COLO829 (cell line): ENCODE results near the gene CDK4.
"Not testable (repeated sequence)": the region's sequence is repeated elsewhere in the genome, so short reads cannot be mapped to it uniquely, and the experiment has no call there.

Experiments
- DNase-seq: peaks from one replicate; pipeline ENCODE4 v3.0.0; 2012; ENCODE audit warnings: low spot score

CDK4 gene

DNA sequence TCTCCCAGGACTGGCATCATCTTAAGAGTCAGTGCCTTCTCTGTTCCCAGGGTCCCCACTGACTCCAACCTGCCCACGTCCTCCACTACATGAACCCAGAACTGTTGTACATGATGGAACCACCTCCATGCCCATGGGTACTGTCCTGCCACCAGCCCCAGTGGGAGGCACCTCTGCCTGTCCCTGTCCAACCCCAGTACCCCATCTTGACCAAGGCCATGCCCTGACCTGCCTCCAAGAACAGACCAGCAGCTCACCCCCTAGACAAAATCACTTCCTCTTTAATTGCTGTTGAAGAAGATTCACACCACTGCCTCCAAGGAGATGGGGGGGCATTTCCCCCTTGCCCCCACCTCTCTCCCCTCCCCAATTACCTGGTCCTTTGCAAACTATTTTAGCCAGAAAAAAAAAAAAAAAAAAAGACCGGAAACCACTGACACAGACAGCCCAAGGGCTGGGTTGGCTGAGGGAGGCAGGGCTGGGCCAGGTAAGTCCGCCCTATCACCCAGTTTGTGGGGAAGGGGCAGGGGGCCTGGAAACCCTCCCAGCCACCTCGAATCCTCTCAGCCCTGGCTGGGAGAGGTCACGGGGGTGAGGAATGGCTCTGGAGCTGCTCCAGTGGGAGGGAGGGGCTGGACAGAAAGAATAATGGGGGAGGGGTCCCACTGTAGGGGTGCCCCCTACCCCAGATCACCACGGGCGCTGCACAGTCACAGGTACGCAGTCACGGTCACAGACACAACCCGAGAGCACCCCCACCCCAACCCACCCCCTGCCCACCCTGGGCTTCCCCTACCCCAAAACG, 27.0 kb downstream of the CDK4 start:
- no peak for DNase-seq

DNA sequence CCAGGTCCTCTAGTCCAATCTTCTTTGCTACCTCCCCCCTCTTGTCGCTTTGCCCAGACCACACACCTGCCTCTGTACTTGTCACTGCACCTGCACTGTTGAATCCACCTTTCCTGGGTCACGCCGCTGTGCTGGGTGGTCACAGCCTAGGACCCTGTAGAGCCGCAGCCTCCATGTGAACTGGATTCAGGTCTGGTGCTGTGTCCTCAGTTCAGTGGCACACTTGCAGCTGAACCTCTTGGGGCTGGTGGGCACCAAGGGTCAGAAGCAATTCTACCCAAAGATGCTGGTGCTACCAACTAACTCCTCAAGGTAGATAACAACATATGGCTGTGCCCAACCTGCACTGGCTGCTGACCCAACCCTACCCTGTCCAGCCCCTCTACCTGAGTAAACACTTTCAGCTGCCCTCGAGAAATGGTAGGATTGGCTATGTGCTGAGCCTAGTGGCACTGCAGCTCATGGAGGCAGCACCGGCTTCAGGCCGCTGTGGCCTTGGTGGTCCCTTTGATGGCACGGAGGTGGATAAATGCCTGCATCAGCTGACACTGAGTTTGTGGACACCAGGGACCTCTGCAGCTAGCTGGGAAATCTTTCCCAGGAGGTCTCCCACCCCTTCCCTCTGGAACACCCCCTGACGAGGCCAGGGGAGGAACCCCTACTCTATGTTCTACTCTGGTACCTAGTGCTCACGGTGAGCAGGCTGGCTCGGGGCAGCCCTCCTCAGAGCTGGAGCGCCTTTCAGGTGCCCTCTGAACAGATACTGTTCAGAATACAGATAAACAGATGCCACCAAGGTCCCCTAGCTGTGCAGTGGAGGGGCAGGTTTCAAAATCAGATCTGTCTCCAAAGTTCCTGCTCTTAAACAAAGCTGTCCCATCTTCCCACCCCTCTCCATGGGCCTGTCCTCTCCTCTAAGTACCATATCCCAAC, 27.8 kb downstream of the CDK4 start:
- DNase-seq, result no peak

DNA sequence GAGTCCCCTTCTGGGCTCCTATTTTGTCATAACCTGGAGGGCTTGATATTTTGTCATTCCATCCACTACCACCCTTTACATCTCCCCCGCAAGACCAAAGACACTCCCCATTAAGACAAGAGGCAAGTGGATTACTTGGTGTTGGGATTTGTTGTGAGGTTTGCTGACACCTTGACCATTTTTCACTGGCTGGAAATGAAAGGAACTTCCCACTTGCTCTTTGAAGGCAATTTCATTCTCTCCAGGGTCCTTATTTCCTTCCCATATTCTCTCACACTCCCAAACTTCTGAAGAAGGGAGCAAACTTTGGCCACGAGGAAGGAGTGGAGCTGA, 28.5 kb downstream of the CDK4 start:
- DNase-seq, result no peak

DNA sequence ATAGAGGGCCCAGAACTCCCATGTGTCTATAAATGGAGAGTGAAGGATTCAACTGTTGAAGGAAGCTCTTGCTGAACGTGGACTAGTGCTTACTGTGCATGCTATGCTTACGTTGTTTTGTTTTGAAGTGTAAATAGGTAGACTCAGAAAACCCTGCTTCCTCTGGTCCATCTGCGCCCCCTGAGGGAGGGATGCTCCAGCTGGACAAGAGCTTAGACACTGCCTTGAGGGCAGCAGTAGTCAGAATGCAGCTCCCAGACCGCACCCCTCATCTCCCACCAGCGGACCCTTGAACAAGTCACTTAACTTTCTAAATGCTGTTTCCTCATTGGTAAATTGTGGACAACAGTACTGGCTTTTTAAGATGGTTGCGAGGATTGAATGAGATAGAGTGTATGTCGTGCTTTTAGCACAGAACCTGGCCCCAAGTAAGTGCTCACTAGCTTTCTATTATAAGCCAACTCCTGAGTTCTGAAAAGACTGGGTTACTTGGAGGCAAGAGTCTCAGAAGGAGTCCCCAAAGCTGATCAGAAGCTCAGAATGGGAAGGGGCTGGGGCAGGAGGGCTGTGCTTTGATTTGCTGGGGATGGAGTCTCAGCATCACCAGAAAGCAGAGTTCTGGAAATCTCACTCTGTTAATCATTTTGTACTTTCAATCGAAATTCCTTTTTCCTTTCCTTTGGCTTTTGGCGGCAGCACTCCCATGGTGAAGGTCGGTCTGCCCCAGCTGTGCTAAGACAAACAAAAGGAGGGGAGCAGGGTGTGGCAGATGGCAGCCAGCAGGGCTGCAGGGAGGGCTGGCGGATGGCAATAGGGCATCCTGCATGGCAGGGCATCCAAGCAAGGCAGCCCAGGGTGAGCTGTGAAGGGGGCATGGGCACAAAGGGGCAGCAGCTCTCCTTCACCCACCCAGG, 29.1 kb downstream of the CDK4 start:
- no peak for DNase-seq

DNA sequence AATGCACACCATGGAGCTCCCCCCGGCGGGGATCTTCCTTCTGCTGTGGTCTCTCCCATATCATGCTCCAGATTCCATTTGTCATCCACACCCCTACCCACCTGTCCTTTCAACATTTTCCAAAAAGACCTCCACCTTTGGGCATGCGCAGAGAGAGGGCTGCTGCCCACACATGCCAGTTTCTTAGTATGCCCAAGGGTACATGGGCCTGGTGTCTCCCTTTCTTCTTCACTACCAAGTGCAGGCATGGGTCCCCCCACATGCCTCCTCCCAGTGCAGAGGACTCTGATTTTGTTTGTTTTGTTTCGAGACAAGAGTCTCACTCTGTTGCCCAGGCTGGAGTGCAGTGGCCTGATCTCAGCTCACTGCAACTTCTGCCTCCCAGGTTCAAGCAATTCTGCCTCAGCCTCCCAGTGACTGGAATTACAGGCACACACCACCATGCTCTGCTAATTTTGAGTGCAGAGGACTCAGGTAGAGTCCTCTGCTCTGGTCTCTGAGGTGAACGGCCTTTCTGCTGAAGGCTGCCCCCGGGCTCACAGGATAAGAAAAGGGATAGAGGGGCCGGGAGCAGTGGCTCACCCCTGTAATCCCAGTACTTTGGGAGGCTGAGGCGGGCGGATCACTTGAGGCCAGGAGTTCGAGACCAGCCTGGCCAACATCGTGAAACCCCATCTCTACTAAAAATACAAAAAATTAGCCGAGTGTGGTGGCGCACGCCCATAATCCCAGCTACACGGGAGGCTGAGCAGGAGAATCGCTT, 30.1 kb downstream of the CDK4 start:
- not testable (repeated sequence) for DNase-seq

DNA sequence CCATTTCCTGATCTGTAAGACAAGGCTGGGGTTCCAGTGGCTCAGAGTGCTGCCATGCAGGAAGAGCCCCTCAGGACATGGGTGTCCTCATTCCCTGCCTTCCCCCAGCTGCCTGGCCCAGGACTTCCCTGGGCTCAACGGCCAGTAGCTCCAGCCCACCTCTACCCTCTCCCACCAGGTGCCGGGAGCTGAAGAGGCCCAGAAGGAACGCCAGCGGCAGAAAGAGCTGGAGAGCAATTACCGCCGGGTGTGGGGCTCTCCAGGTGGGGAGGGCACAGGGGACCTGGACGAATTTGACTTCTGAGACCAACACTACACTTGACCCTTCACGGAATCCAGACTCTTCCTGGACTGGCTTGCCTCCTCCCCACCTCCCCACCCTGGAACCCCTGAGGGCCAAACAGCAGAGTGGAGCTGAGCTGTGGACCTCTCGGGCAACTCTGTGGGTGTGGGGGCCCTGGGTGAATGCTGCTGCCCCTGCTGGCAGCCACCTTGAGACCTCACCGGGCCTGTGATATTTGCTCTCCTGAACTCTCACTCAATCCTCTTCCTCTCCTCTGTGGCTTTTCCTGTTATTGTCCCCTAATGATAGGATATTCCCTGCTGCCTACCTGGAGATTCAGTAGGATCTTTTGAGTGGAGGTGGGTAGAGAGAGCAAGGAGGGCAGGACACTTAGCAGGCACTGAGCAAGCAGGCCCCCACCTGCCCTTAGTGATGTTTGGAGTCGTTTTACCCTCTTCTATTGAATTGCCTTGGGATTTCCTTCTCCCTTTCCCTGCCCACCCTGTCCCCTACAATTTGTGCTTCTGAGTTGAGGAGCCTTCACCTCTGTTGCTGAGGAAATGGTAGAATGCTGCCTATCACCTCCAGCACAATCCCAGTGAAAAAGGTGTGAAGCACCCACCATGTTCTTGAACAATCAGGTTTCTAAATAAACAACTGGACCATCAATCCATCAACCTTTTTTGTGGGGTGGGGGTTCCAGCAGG, 31.2 kb downstream of the CDK4 start:
- DNase-seq, result no peak

DNA sequence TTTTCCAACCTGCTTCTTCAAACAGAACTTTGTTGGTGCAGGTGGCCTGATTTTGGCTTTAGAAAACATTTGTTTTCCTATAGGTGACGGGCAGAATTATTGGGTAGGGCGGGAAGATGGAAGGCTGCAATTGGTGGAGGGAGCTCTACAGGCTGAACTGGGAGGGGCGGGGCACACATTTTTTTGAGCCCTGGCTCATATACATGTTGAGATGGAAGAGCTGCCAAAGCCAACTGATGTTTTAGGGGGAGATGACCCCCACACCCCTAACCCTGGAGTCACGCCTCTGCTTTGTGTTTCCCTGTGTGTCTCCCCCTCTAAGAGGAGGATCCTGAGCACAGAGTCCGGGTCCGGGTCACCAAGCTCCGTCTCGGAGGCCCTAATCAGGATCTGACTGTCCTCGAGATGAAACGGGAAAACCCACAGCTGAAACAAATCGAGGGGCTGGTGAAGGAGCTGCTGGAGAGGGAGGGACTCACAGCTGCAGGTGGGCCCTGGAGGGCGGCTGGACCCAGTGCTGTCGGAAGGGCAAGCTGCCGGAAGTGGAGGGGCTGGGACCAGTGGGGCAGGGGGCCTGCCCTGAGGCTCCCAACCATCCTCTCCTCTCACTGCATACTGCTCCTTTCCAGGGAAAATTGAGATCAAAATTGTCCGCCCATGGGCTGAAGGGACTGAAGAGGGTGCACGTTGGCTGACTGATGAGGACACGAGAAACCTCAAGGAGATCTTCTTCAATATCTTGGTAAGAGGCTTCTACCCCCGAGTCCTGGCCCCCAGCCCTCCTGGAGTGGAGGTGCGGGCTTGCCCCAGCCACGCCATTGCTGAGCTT, 32.1 kb downstream of the CDK4 start:
- no peak for DNase-seq

DNA sequence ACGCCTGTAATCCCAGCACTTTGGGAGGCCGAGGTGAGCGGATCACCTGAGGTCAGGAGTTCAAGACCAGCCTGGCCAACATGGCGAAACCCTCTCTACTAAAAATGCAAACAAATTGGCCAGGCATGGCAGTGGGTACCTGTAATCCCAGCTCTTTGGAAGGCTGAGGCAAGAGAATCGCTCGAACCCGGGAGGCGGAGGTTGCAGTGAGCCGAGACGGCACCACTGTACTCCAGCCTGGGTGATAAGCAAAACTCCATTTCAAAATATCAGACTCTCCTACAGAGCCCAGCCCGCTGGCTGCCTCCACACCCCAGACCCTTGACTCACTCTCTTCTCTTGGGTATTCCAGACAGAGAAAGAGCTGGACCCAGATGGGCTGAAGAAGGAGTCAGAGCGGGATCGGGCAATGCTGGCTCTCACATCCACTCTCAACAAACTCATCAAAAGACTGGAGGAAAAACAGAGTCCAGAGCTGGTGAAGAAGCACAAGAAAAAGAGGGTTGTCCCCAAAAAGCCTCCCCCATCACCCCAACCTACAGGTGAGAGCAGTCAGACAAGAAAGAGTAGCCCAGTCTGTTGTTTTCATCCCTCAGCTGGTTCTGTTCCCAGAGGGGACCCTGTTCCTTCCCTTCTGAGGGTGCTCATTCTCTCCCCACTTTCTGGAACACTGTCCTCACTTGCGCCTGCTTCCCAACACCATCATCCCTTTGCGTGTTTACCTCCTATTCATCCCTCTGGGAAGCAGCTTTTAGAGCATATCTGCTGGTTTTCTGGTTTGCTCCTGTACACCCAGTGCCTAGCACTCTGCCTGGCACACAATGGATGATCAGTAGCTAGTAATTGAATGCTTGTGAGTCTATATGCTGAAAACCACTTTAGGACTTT, 33.2 kb downstream of the CDK4 start:
- DNase-seq, result no peak

DNA sequence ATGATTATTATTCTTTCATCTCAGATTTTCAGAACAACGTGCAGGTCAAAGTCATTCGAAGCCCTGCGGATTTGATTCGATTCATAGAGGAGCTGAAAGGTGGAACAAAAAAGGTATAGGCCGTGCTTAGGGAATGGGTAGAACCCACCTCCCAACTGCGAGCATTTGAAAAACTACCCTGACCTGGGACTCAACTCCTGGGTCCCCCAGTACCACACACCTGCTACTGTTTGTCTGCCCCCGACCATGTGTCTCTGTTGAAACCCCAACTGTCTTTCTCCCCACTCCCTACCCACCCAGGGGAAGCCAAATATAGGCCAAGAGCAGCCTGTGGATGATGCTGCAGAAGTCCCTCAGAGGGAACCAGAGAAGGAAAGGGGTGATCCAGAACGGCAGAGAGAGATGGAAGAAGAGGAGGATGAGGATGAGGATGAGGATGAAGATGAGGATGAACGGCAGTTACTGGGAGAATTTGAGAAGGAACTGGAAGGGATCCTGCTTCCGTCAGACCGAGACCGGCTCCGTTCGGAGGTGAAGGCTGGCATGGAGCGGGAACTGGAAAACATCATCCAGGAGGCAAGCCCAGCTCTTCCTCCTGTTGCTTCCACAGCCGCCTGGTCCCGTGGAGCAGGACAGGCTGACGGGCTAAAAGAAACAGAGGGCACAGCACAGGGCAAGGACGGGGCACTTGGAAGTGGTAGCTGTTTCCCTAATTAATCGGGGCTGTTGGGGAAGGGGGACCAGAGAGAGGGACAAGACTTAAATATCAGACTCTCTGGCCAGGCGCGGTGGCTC, 34.1 kb downstream of the CDK4 start:
- DNase-seq, result no peak

DNA sequence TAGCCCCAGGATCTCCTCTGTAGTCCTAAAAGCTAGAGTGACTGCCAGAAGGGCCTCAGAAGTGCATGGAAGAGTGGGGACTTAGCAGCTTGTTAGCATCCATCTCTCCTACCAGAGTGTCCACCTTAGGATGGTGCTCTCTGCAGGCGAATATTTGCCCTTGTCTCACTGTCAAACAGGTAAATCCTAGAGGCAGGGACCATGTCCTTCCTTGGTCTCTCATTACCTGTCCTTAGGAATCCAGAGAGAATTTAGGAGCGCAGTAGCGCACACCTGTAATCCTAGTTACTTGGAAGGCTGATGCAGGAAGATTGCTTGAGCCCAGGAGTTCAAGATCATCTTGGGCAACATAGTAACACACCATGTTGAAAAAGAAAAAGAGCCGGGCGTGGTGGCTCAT, 35.0 kb downstream of the CDK4 start:
- DNase-seq, result no peak

DNA sequence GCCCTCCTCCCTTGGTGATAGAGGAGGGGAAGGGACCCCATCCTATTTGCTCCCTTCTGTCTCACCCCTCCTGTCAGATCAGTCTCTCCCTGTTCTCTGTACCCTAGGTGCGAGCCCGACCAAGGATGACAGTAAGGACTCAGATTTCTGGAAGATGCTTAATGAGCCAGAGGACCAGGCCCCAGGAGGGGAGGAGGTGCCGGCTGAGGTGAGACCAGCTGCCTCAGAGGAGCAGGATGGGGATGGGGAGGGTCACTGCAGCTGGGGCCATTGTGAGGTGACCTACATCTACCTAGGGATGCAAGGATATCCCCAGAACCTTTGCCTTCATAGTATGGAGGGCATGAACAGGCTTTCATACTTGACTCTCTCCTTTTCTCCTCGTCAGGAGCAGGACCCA, 35.8 kb downstream of the CDK4 start:
- no peak for DNase-seq

DNA sequence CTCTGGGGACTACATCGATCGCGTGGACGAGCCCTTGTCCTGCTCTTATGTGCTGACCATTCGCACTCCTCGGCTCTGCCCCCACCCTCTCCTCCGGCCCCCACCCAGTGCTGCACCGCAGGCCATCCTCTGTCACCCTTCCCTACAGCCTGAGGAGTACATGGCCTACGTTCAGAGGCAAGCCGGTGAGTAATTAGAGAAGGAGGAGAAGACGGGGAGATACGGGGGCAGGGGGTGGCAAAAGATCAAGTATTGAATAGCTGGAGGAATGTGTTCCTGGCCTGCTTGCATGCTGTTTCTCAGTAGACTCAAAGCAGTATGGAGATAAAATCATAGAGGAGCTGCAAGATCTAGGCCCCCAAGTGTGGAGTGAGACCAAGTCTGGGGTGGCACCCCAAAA, 36.3 kb downstream of the CDK4 start:
- DNase-seq, result no peak

DNA sequence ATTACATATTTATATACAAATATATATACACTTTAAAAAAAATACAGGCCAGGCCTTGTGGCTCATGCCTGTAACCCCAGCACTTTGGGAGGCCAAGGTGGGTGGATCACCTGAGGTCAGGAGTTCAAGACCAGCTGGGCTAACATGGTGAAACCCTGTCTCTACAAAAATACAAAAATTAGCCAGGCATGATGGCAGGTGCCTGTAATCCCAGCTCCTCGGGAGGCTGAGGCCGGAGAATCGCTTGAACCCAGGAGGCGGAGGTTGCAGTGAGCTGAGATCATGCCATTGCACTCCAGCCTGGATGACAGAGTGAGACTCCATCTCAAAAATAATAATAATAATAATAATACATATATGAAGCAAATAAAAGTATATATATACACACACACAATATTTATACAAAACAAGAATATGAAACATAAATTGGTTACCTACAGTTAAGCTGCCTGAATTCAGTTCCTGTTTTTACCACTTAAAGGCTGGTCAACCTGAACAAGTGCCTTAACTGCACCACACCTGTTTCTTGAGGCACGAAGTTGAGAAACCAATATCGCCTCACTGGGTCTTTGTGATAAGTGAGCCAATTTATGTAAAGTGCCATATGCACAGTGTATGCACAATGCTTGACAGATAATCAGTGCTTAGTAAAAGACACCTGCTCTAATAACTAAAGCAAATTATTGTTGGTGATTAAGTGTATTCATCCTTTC, 36.9 kb downstream of the CDK4 start:
- DNase-seq, result not testable (repeated sequence)

DNA sequence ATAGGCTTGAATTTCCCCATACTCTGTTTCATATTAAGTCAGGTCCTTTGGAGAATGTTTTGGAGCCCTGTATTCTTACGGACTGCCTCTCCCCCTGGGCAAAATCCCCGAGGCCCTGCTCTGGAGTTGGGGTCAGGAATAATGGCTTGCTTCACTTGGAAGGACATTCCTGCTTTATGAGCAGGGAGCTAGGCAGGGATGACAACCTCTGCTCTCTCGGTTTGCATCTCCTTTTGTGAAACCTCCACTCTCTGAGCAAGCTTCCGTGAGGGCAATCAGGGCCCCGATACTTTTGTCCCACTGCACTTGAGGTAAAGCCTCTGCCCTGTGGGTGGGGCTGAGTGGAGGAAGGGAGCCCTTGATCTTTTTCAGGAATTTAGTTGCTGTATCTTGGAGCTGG, 38.9 kb downstream of the CDK4 start:
- no peak for DNase-seq

DNA sequence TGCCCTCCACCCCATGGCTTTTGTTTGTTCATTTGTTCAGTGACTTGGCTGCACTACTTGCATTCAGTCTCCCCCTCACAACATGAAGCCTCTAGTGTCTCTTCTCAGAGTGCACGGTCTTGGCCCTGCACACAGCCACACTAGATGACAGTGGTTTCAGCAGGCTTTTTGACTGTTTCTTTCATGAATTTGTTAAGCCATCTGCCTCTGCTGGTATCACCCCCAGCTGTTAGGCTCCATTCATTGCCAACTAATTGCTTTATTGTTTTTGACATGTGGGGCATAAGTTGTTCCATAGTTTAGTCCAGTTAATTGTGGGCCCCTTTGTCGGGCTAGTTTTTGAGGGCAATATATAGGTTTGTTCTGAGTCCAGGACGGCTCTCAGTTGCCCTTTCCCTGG, 39.4 kb downstream of the CDK4 start:
- DNase-seq, result no peak

DNA sequence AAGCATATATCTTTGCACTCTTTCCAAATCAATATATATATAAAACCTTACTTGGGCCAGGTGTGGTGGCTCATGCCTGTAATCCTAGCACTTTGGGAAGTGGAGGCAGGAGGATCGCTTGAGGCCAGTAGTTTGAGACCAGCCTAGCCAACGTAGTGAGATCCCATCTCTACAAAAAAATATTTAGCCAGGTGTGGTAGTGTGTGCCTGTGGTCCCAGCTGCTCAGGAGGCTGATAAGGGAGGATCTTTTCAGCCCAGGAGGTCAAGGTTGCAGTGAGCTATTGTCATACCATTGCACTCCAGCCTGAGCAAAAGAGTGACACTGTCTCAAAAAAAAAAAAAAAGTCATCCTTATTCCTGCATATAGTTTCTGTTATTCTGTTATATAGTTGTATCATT, 43.8 kb downstream of the CDK4 start:
- DNase-seq, result no peak

DNA sequence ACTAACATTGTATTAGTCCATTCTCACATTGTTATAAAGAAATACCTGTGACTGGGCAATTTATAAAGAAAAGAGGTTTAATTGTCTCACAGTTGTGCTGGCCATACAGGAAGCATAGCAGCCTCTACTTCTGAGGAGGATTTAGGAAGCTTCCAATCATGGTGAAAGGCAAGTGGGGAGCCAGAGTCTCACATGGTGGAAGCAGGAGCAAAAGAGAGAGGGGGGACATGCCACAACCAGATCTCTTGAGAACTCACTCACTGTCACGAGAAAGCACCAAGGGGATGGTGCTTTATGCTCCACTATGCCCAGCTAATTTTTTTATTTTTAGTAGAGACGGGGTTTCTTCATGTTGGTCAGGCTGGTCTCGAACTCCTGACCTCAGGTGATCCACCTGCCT, 44.9 kb downstream of the CDK4 start:
- DNase-seq, result no peak
